Stimulated activated CD4-positive, alpha-beta T cell treated with anti-CD3 and anti-CD28 coated beads, Interleukin-15, amount 100 ng/mL, for 48 hours (primary cell): ENCODE results near the gene CHID1.
A peak's percentile ranks its signal among the peaks of the same experiment; 100 is the strongest.

Source experiments
- DNase-seq, 2 donors: peaks; one replicate each; pipeline ENCODE4 v3.0.0-alpha.2; 2020; ENCODE audit warnings: low read depth in 2 of 2

Gene CHID1

DNA sequence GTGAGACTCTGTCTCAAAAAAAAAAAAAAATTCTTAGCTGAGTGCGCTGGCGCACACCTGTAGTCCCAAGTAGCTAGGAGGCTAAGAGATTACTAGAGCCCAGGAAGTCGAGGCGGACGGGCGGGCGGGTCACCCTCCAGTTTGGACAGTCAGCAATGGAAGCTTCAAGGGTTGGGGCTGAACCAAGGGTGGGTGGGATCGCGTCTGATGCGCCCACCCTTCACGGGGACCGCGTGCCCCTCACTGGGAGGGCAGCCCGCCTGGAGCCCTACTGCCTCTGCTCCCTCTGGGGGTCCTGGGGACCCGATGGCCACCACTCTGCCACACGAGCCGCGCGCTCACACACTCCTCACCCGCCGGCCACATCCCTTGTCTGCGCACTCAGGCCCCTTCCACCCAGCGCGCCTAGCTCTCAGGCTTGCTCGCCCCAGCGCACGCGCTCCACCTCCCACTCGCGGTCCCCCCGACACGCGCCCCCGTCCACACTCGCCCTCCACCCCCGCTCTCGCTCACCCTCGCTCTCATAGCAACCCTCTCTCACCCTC, 494 bp downstream of the CHID1 start:
- peak in 1 of 2 donors; percentile 25 for DNase-seq

DNA sequence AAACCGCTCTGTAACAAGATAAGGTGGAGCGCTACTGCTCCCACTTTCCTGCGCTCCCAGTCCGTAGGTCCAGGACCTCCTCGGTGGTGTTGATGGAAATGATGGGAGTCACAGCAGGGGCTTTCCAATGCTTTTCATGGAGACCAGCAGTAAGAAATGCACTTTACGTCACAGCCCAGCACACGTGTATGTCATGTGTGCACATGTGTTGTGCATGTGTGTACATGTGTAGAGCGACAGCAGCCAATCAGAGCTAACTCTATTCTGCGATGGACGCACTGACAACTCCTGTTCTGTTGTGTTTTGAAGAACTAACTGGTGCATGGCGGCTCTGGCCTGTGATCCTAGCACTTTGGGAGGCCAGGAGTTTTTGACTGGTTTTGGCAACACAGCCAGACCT, 1.2 kb downstream of the CHID1 start:
- DNase-seq: no peak

GRCh38 chr11:908273-908672, 2.3 kb downstream of the CHID1 start:
- no peak for DNase-seq

DNA sequence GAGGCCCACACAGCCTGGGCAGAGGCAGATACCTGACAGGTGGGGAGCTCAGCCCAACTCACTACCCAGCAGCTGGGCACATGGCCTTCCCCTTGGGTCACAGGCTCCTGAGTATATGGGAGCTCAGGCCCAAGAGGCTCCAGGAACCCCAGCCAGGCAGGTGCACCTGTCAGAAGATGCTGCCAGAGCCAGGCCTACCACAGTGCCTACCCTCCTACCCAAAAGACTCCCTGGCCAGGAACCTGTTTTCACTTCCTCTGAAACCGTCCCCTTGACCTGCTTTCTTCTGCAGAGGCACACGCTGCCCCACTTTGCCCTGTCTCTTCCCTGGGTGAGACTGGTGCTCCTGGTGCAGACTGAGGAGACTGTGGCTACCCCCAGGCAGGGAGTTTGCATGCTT, 2.9 kb downstream of the CHID1 start:
- DNase-seq: no peak

- no peak for DNase-seq
Observed at GRCh38 chr11:905952-906351, 4.7 kb downstream of the CHID1 start.

- no peak for DNase-seq
Observed at GRCh38 chr11:904380-904779, 6.2 kb downstream of the CHID1 start.

DNA sequence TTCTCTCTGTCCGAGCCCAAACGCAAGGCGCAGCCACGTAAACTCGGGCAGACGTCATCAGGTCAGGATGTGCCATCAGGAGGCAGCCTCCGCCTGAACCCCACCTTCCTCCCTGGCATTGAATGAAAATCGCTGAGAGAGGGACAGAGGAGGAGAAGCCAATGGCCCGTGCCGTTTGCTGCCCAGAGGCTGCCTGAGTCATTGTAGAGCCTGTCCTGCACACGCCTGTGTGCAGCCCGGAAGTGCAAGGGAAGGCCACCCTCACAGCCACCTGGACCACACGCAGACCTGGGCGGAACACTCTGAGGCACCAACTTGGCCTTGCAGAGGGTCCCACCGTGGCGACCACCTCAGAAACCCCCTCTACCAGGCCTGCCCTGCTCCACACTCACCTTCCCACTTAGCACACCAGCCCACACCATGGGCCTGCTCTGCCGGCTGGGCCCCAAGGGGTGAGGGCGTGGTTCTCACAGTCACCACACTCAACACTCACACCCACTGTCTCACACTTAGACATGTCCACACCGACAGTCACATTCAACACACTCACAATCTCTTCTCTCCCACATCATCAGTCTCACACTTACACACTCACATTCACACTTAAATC, 9.1 kb downstream of the CHID1 start:
- no peak for DNase-seq

DNA sequence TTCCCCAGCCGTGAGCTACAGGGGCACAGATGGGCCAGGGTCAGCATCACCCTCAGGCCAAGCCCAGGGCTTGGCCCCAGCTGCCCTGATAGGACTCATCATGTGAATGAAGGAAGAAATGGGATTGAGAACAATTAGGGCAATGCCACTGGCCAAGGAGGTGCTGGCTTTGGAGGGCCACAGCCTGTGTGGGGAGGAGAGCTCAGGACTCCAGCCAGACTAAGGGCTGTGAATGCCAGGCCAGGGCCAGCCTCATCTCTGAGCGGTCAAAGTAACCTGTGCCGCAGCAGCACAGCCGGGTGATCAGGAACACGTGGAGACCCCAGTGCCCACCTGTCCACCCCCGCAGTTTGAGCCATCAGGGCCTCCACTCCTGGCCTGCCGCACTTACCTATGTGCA, 10.1 kb downstream of the CHID1 start:
- DNase-seq: no peak

- DNase-seq: no peak
Observed at GRCh38 chr11:899724-900123, 10.9 kb downstream of the CHID1 start.

- DNase-seq: no peak
Observed at GRCh38 chr11:898540-899190, 11.9 kb downstream of the CHID1 start.

DNA sequence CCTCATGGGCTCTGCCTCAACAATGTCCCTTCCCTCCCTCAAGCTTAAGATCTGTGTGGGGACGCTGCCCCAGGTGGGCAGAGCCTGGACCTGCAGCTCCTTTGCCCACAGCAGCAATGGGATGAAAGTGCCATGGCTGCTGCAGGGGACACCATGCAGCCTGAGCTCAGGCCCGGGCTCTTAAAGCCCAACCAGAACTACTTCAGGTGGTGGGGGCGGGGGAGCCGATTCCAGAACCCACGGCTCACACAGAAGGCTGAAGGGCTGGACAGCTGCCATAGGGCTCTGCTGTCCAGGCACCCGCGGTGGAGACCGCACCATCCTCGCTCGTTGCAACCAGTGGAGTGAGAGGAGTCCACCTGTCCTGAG, 12.5 kb downstream of the CHID1 start:
- DNase-seq: no peak

DNA sequence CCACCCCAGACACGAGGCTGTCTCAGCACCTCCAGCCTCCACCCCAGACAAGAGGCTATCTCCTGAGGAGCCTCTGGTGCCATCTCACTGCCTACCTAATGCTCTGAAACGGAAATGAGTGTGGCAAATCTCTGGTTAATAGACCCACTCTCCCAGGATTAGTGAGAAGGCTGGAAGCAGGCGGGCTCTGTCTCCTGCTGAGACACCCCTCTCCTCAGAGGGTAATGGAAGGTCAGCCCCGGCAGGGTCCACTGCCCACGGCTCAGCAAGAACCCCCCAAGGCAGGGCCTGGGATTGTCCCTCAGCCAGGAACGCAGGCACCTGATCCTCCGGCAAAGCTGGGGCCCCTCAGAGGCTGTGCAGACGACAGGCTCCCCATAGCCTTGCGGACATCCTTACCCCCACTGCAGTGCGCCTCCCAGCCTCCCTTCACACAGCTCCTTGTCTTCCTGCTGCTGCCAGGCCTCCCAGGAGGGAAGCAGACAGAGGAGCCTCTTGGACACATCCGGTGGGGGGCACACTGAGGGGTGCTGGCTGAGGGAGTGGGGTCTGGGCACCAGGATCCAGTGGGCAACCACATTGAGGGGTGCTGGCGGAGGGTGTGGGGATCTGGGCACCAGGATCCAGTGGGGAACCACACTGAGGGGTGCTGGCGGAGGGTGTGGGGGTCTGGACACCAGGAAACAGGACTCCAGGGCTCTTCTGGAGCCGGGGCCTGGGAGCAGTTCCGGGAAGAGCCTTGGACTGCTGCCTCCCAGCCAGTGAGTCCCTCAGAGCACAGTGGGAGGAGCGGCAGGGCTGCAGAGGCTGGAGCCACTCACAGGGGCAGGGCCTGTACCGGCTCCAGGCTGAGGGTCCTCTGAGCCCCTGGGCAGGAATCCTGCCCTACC, 13.1 kb downstream of the CHID1 start:
- DNase-seq: no peak

DNA sequence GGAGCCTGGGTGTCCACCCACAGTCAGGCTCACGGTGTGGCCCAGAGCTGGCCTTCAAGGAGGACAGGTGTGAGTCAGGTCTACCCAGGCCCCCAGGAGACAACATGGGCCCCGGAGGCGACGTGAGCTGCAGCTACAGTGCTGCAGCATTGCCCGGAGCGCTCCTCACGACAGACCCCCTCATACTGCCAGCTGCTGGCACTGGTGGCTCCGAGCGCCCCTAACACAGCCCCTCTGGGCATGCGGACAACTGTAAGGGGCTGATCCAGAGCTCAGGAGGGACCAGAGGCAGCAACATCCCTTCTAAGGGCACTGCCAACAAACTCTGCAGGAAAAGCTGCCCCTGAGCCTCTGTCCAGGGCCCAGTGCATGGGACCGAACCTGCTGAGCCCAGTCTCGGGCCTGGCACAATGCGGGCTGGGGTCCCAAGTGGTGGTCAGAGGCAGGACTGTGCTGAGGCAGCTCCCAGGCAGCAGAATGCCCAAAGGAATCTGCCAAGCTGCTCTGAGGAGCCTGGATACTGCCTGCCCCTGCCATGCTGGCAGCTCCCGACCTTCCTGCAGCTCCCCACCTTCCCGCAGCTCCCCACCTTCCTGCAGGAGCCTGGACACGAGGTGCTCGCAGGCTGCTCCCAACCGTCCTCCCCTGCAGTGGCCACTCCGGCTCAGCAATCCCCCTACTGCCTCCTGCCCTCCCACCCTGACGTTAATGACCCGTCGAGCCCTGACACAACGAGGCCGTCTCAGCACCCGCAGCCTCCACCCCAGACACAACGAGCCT, 15.1 kb downstream of the CHID1 start:
- DNase-seq: no peak

- no peak for DNase-seq
Observed at GRCh38 chr11:894575-895201, 15.9 kb downstream of the CHID1 start.

DNA sequence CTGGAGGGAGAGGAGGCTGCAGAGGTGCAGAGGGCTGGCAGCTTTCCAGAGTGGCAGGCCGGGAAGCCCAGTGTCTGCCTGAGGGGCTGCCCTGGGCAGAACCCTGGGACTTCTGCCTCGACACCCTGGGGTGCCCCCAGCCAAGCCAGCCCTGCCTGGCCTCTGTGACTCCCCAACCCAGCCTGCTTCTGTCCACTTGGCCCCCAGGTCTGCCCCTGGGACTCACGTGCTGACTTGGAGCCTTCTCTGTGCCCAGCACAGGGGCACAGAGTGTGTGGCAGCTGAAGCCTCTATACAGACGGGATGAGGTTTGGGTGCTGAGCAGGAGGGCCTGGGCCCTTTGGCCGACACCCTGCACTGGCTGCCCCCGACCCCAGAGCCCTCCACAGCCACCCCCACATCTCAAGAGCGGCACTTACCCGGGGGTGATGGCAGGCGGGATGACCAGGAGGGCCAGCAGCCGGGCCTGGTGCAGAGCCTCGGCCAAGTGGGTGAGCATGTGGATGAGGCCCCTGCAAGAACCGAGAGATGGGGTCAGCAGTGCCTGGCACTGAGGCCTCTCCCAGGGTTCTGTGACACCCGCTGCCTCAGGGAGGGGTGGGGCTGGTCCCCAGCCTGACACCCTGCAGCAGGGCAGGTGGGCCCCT, 17.5 kb downstream of the CHID1 start:
- DNase-seq: no peak

DNA sequence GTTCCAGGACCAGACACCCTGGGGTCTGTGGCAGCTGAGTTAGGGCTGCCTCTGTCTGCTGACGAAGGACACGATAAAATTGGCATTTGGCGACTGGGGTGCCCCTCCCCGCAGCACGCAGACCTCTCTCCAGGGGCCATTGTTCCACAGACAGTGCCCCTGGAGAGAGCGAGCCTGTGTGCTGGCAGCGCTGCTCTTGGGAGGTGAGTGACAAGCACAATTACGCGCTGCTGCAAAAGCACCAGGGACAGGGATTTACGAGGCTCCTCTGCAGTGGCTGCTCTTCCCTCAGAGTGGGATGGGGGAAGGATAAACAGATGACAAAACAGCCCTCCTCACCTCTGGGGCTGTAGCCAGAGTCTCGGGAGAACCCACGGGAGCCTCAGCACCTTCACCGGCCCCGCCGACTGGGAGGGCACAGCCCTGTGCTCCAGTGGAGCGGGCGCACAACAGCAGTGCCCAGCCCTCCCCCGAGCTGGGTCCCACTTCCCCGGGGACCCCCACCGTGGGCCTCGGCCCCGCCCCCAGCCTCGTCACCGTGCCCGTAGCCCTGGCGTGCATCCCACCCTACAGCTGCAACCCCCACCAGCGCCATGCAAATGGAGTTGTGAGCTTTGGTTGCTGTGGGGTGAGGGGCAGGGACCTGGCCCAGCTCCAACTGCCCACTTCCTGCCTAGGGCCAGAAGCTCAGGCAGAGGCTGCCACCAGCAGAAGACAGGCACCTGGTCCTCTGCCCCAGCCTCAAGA, 19.6 kb downstream of the CHID1 start:
- DNase-seq: no peak

GRCh38 chr11:889687-890475, 20.7 kb downstream of the CHID1 start:
- DNase-seq: no peak

GRCh38 chr11:889257-889656, 21.4 kb downstream of the CHID1 start:
- no peak for DNase-seq
